CD4-positive, alpha-beta T cell treated with Interleukin-6 at 100 ng/mL for 8 hours (primary cell): Measurements from ENCODE around the gene OR2T29.
"Not testable (repeated sequence)": the region's sequence is repeated elsewhere in the genome, so short reads cannot be mapped to it uniquely, and the experiment has no call there.

ENCODE experiments used
- DNase-seq: peaks from one replicate; pipeline ENCODE4 v3.0.0-alpha.2; 2020; ENCODE audit warnings: mixed read lengths, low spot score

Gene OR2T29, protein sequence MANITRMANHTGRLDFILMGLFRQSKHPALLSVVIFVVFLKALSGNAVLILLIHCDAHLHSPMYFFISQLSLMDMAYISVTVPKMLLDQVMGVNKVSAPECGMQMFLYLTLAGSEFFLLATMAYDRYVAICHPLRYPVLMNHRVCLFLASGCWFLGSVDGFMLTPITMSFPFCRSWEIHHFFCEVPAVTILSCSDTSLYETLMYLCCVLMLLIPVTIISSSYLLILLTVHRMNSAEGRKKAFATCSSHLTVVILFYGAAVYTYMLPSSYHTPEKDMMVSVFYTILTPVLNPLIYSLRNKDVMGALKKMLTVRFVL

DNA sequence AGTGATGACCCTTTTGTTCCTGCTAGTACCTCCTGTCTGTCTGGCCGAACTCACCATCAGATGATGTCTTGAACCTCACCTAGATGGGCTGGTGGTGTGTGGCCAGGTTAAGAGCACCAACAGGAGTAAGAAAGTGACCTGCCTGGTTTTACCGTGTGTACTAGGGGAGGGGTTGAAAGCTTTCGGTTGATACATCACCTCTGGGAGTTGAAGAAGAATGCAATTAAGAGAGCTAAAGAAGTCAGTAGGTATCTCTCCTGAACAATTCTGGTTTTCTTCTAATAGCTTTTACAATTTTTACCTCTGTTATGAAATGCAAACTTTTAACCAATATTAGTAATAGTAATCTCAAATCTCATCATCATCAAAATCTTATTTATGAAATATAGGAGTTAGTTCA, at the start of gene OR2T29:
TSS of gene OR2T29 (minus strand) at position 101 of the 400 bp plus-strand sequence. CDS start 3,281 bp downstream, outside the sequence.
- not testable (repeated sequence) for DNase-seq

DNA sequence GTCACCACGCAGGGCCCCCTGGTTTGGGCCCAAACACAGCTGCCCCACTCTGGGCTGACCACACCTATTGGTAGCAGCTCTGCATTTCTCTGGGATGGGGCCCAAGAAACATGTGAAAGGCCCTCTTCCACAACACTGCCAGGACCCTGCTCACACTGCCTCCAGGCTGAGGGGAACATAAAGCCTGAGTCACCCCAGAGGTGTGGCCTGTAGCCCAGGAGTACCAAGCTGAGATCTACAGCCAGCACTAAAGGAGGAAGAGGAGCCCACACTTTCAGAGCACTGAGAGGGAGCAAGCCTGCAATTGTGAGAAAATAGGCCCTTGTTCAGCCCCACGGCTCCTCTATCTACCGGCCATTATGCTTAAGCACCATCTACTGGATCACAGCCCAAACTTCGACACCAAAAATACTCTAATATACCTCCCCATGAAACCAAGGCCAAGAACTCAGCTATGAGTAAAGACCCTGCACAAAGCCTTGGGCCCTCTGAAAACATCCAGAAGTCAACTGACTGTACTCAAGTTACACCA, 49.4 kb upstream of the OR2T29 start:
- no peak for DNase-seq

DNA sequence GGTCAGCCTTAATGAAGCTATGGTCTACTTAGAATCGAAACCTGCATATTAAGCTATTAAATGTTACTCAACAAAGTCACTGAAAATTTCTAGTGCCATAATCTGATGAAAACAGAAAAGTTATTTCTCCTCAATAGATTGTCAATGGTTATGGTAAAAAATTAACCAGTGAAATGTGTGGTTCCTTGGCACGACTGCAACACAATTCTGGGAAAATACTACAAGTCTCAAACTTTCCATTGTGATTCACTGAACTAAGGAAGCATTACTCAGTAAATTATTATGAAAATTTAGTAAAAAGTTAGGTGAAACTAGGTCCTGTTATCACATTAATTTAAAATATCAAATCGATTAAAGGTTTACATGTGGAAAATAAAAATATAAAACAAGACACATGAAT, 47.7 kb upstream of the OR2T29 start:
- no peak for DNase-seq

DNA sequence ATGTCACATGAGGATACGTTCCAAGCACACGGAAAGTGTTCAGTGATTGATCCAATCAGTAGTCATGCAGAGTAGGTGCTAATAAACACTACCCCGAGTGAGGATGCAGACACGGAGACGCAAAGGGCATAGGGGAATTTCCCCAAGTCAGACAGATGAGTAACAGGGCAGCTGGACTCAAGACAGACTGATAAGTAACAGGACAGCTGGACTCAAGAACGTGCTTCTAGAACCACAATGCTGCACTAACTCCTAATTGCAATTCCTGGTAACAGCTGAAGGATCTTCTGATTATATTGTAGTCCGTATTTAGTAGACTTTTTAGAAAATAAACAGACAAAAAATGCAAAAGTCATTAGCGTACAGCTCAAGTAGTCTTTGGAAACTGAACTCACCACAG, 36.8 kb upstream of the OR2T29 start:
- no peak for DNase-seq

DNA sequence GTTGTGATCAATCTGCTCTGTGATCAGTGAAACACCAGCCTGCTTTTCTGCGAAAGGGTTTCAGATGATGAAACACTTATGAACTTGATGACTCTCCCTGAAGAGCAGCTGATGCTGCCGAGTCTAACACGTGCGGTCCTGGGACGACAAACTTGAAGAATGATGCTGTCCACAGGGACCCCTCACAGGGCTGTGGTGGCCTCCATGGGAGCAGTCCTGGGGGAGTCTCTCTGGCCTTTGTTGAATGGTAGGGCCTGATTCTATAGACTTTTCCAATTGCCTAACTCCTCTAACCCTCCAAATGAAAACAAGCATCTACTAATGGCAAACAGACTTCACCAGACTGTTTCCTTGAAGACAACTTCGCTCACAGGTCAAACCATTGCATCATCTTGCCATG, 35.0 kb upstream of the OR2T29 start, which contains the start of gene OR2T10:
TSS of gene OR2T10 (minus strand) at position 112 of the 400 bp plus-strand sequence. CDS start 3,932 bp downstream, outside the sequence.
- no peak for DNase-seq

DNA sequence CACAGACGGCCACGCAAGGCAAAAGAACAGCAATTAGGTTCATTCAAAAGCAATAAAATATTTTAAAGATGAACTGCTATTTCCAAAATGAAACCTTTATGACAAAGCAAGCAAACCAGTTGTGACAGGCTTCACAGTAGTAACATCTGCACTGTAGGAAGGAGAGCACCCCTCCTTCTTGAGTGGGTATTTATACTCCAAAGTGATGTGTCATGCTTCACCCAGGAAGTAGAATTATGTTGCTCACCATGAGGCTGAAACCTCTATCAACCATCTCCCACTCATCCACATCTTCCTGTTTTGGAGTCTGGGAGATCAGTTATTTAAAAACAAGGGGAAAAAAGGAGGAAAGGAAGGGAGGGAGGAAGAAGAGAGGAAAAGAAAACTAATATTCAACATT, 34.0 kb upstream of the OR2T29 start:
- DNase-seq: no peak

DNA sequence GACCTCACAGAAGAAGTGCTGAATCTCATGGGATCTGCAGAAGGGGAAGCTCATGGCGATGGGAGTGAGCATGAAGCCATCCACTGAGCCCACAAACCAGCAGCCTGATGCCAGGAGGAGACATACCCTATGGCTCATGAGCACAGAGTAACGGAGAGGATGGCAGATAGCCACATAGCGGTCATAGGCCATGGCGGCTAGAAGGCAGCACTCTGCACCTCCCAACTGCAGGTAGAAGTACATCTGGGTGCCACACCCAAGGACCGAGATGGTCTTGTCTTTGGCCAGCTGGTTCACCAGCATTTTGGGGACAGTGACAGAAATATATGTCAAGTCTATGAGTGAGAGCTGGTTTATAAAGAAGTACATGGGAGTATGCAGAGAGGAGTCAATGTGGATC, 30.7 kb upstream of the OR2T29 start:
- no peak for DNase-seq

DNA sequence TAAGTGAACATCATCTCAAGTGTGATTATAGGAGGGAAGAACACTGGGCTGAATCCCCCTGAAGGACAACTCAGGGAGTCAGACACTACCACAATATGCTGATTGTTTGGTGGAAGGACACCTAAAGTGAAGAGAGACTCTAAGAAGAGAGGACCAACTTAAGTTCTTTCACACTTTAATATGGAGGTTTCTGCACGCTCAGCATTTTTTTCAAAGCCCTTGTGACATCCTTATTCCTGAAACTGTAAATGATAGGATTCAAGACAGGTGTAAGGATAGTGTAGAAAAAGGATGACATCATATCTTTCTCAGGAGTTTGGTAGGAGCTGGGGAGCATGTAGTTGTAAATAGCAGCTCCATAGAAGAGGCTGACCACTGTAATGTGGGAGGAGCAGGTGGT, 30.1 kb upstream of the OR2T29 start:
- DNase-seq: no peak

DNA sequence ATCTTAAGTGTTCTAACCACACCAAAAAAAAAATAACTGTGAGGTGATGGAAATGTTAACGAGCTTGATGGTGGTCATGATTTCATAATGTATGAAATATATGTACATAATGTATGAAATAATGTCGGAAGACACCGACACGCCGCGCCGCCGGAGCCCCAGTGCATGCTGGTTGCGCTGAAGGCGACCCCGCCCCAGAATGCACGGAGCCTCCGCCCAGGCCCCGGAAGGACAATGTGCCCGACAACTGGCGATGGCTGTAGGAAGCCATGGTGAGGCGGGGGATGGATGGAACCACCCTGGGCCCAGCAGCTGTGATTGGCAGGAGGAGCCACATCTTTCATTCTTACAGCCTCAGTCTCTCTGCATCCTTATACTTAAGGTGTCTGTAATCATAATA, 27.5 kb upstream of the OR2T29 start:
- DNase-seq: no peak

DNA sequence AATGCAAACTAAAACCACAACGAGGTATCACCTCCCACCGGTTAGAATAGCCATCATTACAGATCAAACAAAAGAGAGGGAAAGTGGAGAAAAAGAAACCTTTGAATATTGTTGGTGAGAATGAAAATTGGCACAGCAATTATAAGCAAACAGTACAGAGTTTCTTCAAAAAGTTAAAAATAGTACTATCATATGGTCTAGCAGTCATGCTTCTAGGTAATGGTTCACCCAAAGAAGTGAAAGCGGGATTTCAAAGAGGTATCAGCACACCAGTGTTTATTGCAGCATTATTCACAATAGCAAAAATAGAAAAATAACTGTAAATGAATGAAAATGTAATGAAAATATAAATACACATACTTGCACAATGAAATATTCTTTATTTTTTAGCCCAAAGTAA, 26.8 kb upstream of the OR2T29 start:
- no peak for DNase-seq

DNA sequence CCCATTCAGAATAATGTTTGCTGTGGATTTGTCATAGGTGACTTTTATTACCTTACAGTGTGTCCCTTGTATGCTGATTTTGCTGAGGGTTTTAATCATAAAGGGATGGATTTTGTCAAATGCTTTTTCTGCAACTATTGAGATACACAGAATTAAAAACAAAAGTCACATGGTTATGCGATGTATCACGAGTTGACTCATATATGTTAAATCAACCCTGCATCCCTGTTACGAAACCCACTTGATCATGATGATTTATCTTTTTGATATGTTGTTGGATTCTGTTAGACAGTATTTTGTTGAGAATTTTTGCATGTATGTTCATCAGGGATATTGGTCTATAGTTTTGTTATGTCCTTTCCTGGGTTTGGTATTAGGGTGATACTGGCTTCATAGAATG, 22.7 kb upstream of the OR2T29 start:
- DNase-seq: no peak

DNA sequence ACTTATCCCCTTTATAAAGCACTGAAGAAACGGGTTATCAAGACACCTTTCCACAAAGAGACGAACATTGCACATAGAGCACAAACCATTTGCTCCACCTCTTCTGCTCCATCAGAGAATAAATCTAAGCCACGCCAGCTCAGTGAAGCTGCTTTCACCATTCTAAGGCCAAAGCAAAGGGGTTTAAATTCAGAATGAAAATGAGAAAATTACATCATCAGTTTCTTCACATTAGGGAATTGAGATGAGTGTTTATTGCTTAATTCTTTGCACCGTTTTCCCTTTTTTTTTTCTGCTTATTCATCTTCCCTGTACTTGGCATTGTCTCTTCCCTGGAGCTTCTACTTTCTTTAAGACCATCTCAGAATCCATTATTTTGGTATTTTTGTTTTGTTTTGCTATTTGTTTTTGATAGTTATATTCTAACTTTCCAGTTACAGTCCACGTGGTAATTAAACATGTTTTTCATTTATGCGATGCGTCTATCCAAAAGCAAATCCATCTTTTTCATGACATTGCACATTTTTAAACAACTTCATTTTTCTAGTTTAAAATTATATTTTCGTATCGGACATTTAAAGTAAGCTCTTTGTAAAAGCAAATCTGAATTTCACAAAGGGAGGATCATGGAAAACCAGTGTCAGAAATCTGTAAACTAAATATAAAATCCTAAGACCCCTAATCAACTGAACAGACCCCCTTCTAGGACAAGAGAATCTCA, 13.8 kb upstream of the OR2T29 start:
- DNase-seq: no peak

DNA sequence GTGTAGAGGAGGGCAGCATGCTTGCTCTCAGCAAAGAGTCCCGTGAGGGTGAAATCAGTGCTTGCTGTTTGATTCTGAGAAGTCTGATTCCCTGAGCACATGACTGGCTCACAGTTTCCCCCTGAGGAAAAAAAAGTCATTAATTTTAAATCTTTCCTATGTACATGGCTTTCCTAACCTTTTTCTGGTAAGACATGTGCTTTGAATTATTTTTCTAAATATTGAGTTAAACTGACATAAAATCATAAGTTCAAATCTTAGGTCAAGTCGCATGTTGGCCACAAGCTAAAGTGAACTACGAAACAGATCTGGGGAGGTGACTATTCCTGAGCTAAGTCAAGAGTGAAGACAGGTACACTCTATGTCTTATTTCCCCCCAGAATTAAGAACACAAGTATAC, 12.1 kb upstream of the OR2T29 start, which contains the start of gene OR2T34:
TSS of gene OR2T34 (minus strand) at position 101 of the 400 bp plus-strand sequence. CDS start at position 101, 0 bp downstream.
- not testable (repeated sequence) for DNase-seq

DNA sequence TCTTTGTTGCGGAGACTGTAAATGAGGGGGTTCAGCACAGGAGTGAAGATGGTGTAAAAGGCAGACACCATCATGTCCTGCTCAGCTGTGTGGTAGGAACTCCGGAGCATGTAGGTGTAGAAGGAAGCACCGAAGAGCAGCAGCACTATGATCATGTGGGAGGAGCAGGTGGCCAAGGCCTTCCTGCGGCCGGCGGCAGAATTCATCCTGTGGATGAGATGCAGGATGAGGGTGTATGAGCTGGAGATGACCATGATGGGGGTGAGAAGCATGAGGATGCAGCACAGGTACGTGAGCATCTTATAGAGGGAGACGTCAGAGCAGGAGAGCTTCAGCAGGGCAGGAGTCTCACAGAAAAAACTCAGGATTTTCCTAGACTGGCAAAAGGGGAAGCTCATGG, 11.3 kb upstream of the OR2T29 start:
- not testable (repeated sequence) for DNase-seq

DNA sequence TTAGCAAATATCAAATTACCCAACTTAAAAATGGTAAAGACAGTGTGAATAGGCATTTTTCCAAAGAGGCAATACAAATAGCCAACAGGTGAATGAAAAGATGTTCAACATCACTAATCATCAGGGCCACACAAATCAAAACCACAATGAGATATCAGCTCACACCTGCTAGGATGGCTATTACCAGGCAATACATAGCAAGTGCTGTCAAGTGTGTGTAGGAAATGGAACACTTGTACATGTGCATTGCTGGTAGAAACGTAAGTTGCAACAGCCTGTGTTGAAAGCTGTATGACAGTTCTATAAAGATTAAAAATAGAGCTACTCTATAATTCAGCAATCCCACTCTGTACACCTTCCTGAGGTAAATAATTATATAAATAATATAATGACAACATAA, 9.5 kb upstream of the OR2T29 start:
- not testable (repeated sequence) for DNase-seq

DNA sequence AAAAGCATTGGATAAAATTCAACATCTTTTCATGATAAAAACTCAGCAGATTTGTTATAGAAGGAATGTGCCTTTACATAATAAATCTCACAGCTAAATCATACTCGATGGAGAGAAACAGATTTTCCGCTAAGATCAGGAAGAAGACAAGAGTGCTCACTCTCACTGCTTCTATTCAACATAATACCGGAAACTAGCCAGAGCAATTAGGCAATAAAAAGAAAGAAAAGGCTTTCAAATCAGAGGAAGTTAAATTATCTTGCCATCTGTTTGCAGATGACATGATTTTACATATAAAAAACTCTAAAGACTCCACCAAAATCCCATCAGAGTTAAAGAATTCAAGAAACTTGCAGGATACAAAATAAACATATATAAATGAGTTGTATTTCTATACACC, 8.2 kb upstream of the OR2T29 start:
- not testable (repeated sequence) for DNase-seq

DNA sequence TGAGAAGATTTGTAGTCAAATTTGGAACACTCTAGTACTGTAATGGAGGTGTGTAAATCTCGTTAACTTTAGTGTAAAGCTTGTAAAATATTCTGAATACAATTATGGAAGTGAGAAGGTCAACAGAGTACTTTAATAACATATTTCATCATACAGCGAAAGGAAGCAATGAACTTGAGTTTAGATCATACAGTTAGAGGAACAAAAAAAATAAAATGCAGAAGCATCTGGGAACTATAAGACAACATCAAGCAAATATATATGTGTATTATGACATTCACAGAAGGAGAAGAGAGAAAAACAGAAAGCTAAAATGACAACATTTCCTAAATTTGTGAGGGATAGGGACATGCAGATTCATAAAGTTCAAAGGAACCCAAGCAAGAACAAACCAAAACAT, 6.5 kb upstream of the OR2T29 start:
- DNase-seq: not testable (repeated sequence)

DNA sequence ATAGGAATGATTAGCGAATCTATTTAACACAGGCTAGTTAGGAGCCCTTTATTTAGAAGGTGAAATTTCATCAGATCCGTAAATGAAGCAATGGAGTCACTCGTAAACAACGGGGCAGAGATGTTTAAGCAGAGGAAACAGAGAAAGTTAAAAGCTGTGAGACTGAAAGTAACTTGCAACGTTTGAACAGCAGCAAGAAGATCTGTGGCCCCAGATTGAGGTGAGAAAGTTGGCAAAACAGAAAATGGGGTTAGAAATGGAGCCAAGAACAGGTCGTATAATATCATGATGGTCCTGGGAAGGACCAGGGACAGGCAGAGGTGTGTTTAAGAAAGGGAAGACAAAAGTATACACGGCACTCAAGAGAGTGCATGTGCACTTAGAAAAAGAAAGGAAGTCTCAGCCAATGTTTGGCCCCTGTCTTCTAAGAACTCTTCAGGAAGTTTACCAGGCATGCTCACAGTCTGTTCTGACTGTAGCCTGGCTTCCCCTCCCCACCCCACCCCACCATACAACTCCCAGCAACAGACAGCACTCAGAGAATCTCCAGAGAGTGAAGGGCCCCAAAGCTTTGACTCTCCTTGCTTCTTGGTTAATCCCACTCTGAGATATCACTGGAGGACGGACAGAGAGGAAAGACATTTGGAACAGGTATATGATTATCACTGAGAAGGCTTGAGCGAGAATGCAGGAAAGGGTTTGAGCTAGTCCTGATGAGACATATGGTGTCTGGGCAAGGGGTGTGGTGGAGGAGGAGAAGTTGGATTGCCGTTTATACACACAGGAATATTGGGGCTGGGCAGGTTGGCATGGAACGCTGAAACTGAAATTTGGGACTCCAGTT, 3.2 kb upstream of the OR2T29 start:
- peak; percentile 1 for DNase-seq

DNA sequence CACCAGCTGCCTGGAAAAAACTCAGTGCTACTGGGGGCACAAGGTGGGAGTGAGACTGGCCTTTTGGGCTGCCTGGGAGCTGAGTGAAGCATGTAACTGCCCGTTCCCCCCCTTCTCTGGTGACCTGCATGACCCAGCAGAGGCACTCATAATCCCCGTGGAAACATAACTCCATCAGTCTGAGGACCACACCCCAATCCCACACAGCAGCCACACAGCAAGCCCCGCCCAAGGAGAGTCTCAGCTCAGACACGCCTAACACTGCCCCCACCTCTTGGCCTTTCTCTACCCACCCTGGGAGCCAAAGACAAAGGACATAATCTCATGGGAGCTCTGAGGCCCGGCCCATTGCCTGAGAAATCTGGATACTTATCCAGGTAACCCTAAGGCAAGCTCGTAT, 11.5 kb downstream of the OR2T29 start:
- not testable (repeated sequence) for DNase-seq

DNA sequence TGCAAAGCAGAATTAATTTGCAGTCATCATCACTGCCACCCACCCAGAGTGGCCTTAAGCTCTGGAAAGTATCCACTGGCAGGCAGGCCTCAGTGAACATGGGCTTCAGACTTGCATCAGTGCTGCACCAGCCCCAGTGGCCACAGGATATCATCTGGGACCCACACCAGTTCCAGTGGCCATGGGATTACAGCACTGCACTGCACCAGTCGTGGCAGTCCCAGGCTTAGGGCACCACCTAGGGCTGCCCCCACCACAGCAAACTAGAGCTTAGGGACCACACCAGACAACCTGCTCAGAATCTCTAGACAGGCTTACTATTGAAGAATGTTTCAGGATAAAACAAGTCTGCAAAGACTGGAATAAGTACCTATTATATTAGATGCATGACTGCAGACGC, 15.2 kb downstream of the OR2T29 start:
- DNase-seq: not testable (repeated sequence)

DNA sequence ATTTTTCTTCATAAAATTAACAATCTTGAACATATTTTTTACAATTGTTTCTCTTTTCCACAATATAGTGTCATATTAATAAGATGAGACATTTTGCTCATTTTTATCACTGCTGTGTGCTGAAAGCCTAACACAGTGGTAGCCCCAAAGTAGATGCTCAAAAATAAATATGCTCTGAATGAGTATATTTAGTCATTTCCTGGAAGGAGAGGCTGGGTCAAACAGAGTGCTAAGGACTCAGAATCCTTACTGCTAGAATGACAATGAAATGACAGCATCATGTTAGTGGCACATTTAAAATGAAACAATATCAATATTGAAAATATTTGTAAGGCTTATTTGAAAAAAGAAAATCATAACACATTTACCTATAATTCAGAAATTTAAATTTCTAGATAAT, 25.1 kb downstream of the OR2T29 start:
- DNase-seq: not testable (repeated sequence)

DNA sequence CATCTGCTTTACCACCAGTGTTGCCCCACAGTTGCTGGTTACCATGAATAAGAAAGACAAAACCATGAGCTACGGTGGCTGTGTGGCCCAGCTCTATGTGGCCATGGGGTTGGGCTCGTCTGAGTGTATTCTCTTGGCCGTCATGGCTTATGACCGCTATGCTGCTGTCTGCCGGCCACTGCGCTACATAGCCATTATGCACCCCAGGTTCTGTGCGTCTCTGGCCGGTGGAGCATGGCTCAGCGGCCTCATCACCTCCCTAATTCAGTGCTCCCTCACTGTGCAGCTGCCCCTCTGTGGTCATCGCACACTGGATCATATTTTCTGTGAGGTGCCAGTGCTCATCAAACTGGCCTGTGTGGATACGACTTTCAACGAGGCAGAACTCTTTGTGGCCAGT, 40.7 kb downstream of the OR2T29 start:
- DNase-seq: no peak
